Measurements from ENCODE around the gene ACSF2. TPM values are rescaled to one million over a fixed set of nuclear protein-coding genes. Genes with fewer than 3 reads are reported as not detected.

The ACSF2 gene
- total and polyA plus RNA-seq, 2 of the 13 experiments (the other 11 are each of a cell fraction or from before 2014, with no cell fraction given) = 87.3 to 109 TPM

DNA sequence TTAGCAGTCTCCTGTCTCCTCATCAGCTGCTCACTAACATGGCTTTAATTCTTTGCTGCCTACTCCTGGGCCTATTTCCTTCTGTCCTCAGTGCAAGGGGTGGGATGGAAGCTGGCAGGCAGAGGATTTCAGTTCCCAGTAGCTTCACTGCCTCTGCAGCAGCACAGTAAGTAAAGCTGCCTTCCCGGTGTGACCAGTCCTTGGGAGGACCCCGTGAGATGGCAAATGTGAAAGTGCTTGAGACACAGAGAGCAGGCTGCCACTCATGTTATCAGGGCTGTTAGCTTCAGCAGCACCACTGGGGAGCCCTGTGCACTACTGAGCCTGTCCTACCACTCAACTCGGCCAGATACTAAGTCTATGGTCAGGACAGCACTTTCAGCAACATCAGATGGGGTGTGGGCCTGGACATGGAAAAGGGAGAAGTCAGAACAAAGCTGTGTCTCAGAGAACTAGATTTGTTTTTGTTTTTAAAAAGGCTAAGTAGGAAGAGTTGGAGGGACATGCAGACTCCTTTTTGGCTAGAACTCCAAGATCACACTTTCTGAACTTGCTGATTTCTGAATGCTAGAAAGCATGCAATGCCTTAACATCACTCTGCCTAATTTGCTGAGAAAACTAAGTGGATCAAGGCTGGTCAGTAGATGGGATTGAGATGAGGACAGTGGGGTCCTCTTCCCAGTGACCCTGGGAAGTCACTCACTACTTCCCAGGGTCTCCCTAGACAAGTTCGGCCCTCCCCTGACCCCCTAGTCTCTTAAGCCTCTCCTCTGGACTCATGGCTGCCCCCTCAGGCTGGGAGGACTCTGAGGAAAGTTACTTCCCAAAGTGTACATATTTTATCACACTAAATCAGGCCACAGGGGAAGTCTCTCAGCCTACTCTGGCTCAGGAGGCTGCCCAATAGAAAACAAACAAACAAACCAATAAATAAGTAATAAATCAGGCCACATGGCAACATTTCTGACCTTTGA lies 1.1 kb downstream of the ACSF2 start (continued):
- no peak for TF ChIP-seq GRHL1 (CRISPR knock-in tag; conservative IDR thresholded peaks at IDR 0.05)
- TF ChIP-seq SP1 (IDR thresholded peaks at IDR 0.05) = no peak
- TF ChIP-seq SP1 (CRISPR knock-in tag; IDR thresholded peaks at IDR 0.05) = peak; percentile 7; the same call in 1 of the 2 replicates
- TF ChIP-seq FOXP1 (IDR thresholded peaks at IDR 0.05) = no peak
- TF ChIP-seq FOXP1 (CRISPR knock-in tag; IDR thresholded peaks at IDR 0.05) = 0 out of 2 replicates have a peak, but pooled peaks have one; percentile 8
- TF ChIP-seq CC2D1A (CRISPR knock-in tag; IDR thresholded peaks at IDR 0.05) = peak; percentile 81; the same call in 1 of the 2 replicates
- 0 out of 2 replicates have a peak, but pooled peaks have one; percentile 6 for TF ChIP-seq SMAD3 (CRISPR knock-in tag; IDR thresholded peaks at IDR 0.05)
- TF ChIP-seq KLF12 (CRISPR knock-in tag; IDR thresholded peaks at IDR 0.05; ENCODE audit: borderline replicate concordance) = no peak
- peak; percentile 63; the same call in 1 of the 2 replicates for TF ChIP-seq ZC3H13 (CRISPR knock-in tag; IDR thresholded peaks at IDR 0.05)
- 0 out of 2 replicates have a peak, but pooled peaks have one; percentile 44 for TF ChIP-seq ZGPAT (CRISPR knock-in tag; IDR thresholded peaks at IDR 0.05)
- TF ChIP-seq RAD21 (CRISPR knock-in tag; IDR thresholded peaks at IDR 0.05) = peak; percentile 27; the same call in 1 of the 2 replicates
- peak; percentile 41; the same call in 1 of the 2 replicates for TF ChIP-seq KLF11 (CRISPR knock-in tag; IDR thresholded peaks at IDR 0.05)
- TF ChIP-seq ZNF678 (CRISPR knock-in tag; IDR thresholded peaks at IDR 0.05) = 0 out of 2 replicates have a peak, but pooled peaks have one; percentile 11
- no peak for TF ChIP-seq ZHX2 (IDR thresholded peaks at IDR 0.05; ENCODE audit: low read depth)
- TF ChIP-seq ZHX2 (CRISPR knock-in tag; IDR thresholded peaks at IDR 0.05; ENCODE audit: borderline replicate concordance) = no peak
- TF ChIP-seq, protein P1, sequence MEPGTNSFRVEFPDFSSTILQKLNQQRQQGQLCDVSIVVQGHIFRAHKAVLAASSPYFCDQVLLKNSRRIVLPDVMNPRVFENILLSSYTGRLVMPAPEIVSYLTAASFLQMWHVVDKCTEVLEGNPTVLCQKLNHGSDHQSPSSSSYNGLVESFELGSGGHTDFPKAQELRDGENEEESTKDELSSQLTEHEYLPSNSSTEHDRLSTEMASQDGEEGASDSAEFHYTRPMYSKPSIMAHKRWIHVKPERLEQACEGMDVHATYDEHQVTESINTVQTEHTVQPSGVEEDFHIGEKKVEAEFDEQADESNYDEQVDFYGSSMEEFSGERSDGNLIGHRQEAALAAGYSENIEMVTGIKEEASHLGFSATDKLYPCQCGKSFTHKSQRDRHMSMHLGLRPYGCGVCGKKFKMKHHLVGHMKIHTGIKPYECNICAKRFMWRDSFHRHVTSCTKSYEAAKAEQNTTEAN (CRISPR knock-in tag; conservative IDR thresholded peaks at IDR 0.05) = peak; percentile 53; the same call in 1 of the 2 replicates
- TF ChIP-seq NONO (IDR thresholded peaks at IDR 0.05) = no peak
- TF ChIP-seq NONO (CRISPR knock-in tag; conservative IDR thresholded peaks at IDR 0.05) = 0 out of 2 replicates have a peak, but pooled peaks have one; percentile 25
- TF ChIP-seq ONECUT2 (CRISPR knock-in tag; IDR thresholded peaks at IDR 0.05) = no peak
- TF ChIP-seq SP5 (CRISPR knock-in tag; IDR thresholded peaks at IDR 0.05; ENCODE audit: borderline replicate concordance, low read depth) = peak; percentile 30; the same call in 1 of the 2 replicates

Data from HepG2 (cell line).